Motor neuron (in vitro differentiated cells): ENCODE measurements around the gene FAM151A. TPM values are rescaled to one million over a fixed set of nuclear protein-coding genes. Genes with fewer than 3 reads are reported as not detected.

Experiments
- ATAC-seq, 8 experiments: fragments of 200-7000 bp; cut with Tn5 transposase; replicated peaks in 6 of 8; 2 replicates each; pipeline ENCODE4 v1.8.0; 2021; ENCODE audit warnings: mild to moderate bottlenecking in 8 of 8, moderate library complexity in 8 of 8
- H3K27ac ChIP-seq, 2 donors: fragments of 250-450 bp; sonication (Bioruptor Pico); 2 replicates each; pipeline ENCODE4 v1.9.0; 2021; ENCODE audit warnings: antibody characterized with exemption in 2 of 2, mild to moderate bottlenecking in 2 of 2, moderate library complexity in 1 of 2
- H3K4me1 ChIP-seq, 2 donors: fragments of 250-450 bp; sonication (Bioruptor Pico); replicated peaks in 1 of 2; 2 replicates each; pipeline ENCODE4 v1.6.1; 2021; ENCODE audit warnings: antibody characterized with exemption in 2 of 2, mild to moderate bottlenecking in 2 of 2, moderate library complexity in 1 of 2
- H3K4me3 ChIP-seq, 5 donors: fragments of 250-450 bp; sonication (Bioruptor Pico); 2 replicates each; pipeline ENCODE4 v1.9.0; 2021; ENCODE audit warnings: antibody characterized with exemption in 5 of 5, mild to moderate bottlenecking in 5 of 5, moderate library complexity in 4 of 5
- WGBS, 10 experiments: fragments of 450-650 bp; shearing (Covaris generic); methylation state at CpG; one replicate each; pipeline ENCODE4 v1.0.0; 2022; 5-methylcytosine and 5-hydroxymethylcytosine counted together
- in situ Hi-C, 9 experiments: fragments of 400-800 bp; cut with MboI; loops; one replicate each; pipeline ENCODE4 v1.15.0; 2021; ENCODE audit warnings: low sequenced_read_pairs in 9 of 9, low pct_unique_long_range_greater_than_20kb in 2 of 9; ENCODE audit not compliant: unreplicated experiment in 9 of 9
- total RNA-seq, 8 experiments: library from RNA; unstranded; fragments of 300-600 nt; gene quantifications; 2 replicates each; pipeline versions ENCODE4 v1.2.3 to v1.2.4, GENCODE V29; 2022

Gene FAM151A
- total RNA-seq, 8 experiments from 2014 or later, result not detected

- in situ Hi-C loops, result no loop called here
- Histone ChIP-seq H3K27ac (no peak overlapping the region), H3K4me1 (peaks cover 6 to 7% of the 10 kb centered on the region in 2 donors), H3K4me3 (no peak overlapping the region)
- ATAC-seq, result no peak
- WGBS, 10 experiments, result 75 to 95% (median 87%) methylated on average over 2 to 13 of the region's 16 CpGs; no CpG with 5 or more reads in 6 of the 10 experiments
Measured at GRCh38 chr1:54594463-54594862, 28.9 kb downstream of the FAM151A start.

- in situ Hi-C loops, result no loop called here
- Histone ChIP-seq H3K27ac (no peak overlapping the region), H3K4me3 (no peak overlapping the region), H3K4me1 (peaks cover 6 to 7% of the 10 kb centered on the region in 2 donors)
- no peak for ATAC-seq
- 60 to 100% (median 74%) methylated on average over 1 to 3 of the region's 10 CpGs; no CpG with 5 or more reads in 5 of the 10 experiments for WGBS, 10 experiments
Measured at GRCh38 chr1:54593571-54594160, 29.7 kb downstream of the FAM151A start.

GRCh38 chr1:54591127-54591756, 32.1 kb downstream of the FAM151A start:
- peaks cover 6 to 7% of the 10 kb centered on the region in 2 donors for H3K4me1 ChIP-seq
- no peak for ATAC-seq
- in situ Hi-C loops, result no loop called here
- no peak overlapping the region for H3K4me3 ChIP-seq
- H3K27ac ChIP-seq, result no peak overlapping the region
- 88 to 100% (median 92%) methylated on average over 1 to 5 of the region's 5 CpGs; no CpG with 5 or more reads in 1 of the 10 experiments for WGBS, 10 experiments

- peaks cover 6 to 7% of the 10 kb centered on the region in 2 donors for H3K4me1 ChIP-seq
- 67 to 100% (median 85%) methylated on average over 1 to 2 of the region's 2 CpGs; no CpG with 5 or more reads in 4 of the 10 experiments for WGBS, 10 experiments
- ATAC-seq, result no peak
- no peak overlapping the region for H3K27ac ChIP-seq
- in situ Hi-C loops, result no loop called here
- H3K4me3 ChIP-seq, result no peak overlapping the region
Measured at GRCh38 chr1:54588377-54588776, 34.9 kb downstream of the FAM151A start.

- Histone ChIP-seq H3K4me3 (no peak overlapping the region), H3K4me1 (peaks cover 4 to 7% of the 10 kb centered on the region in 2 donors), H3K27ac (no peak overlapping the region)
- 40 to 100% (median 91%) methylated on average over 1 to 12 of the region's 15 CpGs; no CpG with 5 or more reads in 3 of the 10 experiments for WGBS, 10 experiments
- in situ Hi-C loops, result no loop called here
- ATAC-seq, result no peak
Measured at GRCh38 chr1:54585181-54586066, 37.9 kb downstream of the FAM151A start.

GRCh38 chr1:54584575-54584974, 38.8 kb downstream of the FAM151A start:
- in situ Hi-C loops, result no loop called here
- H3K27ac ChIP-seq, result no peak overlapping the region
- no peak for ATAC-seq
- peaks cover 0 to 3% of the 10 kb centered on the region in 2 donors for H3K4me1 ChIP-seq
- WGBS, 10 experiments, result 78 to 100% (median 92%) methylated on average over 3 to 17 of the region's 17 CpGs; no CpG with 5 or more reads in 5 of the 10 experiments
- H3K4me3 ChIP-seq, result no peak overlapping the region

GRCh38 chr1:54583871-54584270, 39.5 kb downstream of the FAM151A start:
- in situ Hi-C loops, result no loop called here
- Histone ChIP-seq H3K4me3 (no peak overlapping the region), H3K4me1 (peaks cover 0 to 7% of the 10 kb centered on the region in 2 donors), H3K27ac (no peak overlapping the region)
- WGBS, 10 experiments, result 40 to 100% (median 89%) methylated on average over 1 to 2 of the region's 2 CpGs; no CpG with 5 or more reads in 5 of the 10 experiments
- no peak for ATAC-seq

- H3K4me1 ChIP-seq, result peaks cover 0 to 7% of the 10 kb centered on the region in 2 donors
- in situ Hi-C loops, result no loop called here
- no peak overlapping the region for H3K4me3 ChIP-seq
- WGBS, 10 experiments, result 60 to 100% (median 85%) methylated on average over 1 to 3 of the region's 3 CpGs; no CpG with 5 or more reads in 4 of the 10 experiments
- ATAC-seq, result no peak
- no peak overlapping the region for H3K27ac ChIP-seq
Measured at GRCh38 chr1:54583307-54583686, 40.0 kb downstream of the FAM151A start.

- Histone ChIP-seq H3K27ac (no peak overlapping the region), H3K4me3 (no peak overlapping the region), H3K4me1 (peaks cover 0 to 7% of the 10 kb centered on the region in 2 donors)
- peak in 5 of 8 experiments; percentile 60 to 77 (median 68) for ATAC-seq
- 65 to 90% (median 77%) methylated on average over 3 to 18 of the region's 19 CpGs; no CpG with 5 or more reads in 3 of the 10 experiments for WGBS, 10 experiments
- in situ Hi-C loops, result no loop called here
Measured at GRCh38 chr1:54582566-54583306, 40.6 kb downstream of the FAM151A start.

- in situ Hi-C loops, result no loop called here
- Histone ChIP-seq H3K4me3 (no peak overlapping the region), H3K4me1 (peaks cover 0 to 7% of the 10 kb centered on the region in 2 donors), H3K27ac (no peak overlapping the region)
- WGBS, 10 experiments, result 66 to 70% methylated on average over 2 to 4 of the region's 5 CpGs; no CpG with 5 or more reads in 8 of the 10 experiments
- ATAC-seq, result peak; percentile 50 to 100 (median 78)
Measured at GRCh38 chr1:54581621-54582035, 41.7 kb downstream of the FAM151A start.

GRCh38 chr1:54580856-54581550, 42.3 kb downstream of the FAM151A start:
- no peak overlapping the region for H3K4me3 ChIP-seq
- no peak overlapping the region for H3K27ac ChIP-seq
- peaks cover 0 to 7% of the 10 kb centered on the region in 2 donors for H3K4me1 ChIP-seq
- in situ Hi-C loops, result no loop called here
- WGBS, 10 experiments, result 55 to 100% (median 82%) methylated on average over 1 to 11 of the region's 11 CpGs; no CpG with 5 or more reads in 3 of the 10 experiments
- ATAC-seq, result no peak

- peaks cover 0 to 7% of the 10 kb centered on the region in 2 donors for H3K4me1 ChIP-seq
- 25 to 90% (median 53%) methylated on average over 2 to 3 of the region's 4 CpGs; no CpG with 5 or more reads in 5 of the 10 experiments for WGBS, 10 experiments
- in situ Hi-C loops, result no loop called here
- no peak overlapping the region for H3K4me3 ChIP-seq
- ATAC-seq, result peak in 4 of 8 experiments; percentile 27 to 43 (median 34)
- H3K27ac ChIP-seq, result no peak overlapping the region
Measured at GRCh38 chr1:54579337-54579781, 44.0 kb downstream of the FAM151A start.
